ENCODE data around the gene RAI1. TPM values are rescaled to one million over a fixed set of nuclear protein-coding genes. Genes with fewer than 3 reads are reported as not detected.

The RAI1 gene
- total RNA-seq, 2 experiments from 2014 or later, result 16.7 TPM

DNA sequence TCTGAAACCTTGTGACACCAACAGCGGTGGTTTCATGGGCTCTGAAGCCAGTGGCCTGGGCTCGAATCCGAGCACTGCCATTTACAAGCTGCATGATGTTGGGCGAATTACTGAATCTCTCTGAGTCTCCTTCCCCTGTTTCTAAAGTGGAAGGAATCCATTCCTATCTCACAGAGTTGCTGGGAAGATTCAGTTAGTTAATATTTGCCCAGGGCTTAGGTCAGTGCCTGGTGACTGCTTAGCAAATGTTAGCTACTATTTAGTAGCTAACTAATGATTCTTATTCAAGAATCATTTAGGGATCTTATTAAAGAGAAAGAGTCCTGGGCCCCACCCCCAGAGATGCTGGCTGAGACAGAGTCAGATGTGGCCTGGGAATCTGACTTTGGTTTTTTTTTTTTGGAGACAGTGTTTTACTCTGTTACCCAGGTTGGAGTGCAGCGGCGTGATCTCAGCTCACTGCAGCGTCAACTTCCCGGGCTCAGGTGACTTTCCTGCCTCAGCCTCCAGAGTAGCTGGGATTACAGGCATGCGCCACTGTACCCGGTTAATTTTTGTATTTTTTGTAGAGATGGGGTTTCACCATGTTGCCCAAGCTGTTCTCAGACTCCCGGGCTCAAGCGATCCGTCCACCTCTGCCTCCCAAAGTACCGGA is 33.6 kb upstream of the RAI1 start:
- Mint-ChIP-seq H3K36me3 (ENCODE audit: low read depth) (no peaks in the 10 kb centered on the region), H3K4me3 (no peak overlapping the region), H3K27ac (no peak overlapping the region), H3K4me1 (no peaks in the 10 kb centered on the region), H3K9me3 (no peaks in the 10 kb centered on the region), H3K27me3 (no peaks in the 10 kb centered on the region)
- POLR2A ChIA-PET, result no interaction called here
- DNase-seq, result no peak
- CTCF ChIA-PET, result no interaction called here

DNA sequence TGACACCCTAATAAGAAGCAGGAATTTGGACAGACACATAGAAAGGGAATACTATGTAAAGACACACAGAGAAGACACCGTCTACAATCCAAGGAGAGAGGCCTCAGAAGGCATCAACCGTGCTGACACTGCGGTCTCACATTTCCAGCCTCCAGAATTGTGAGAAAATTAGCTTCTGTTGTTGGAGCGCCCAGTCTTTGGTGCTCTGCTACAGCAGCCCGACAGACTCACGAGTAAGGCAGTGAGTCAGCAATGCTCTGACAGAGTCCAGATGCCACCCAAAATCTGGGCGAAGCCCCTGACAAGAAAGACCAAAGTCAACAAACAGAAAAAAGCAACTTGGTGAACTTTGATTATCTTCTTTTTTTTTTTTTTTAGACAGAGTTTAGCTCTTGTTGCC is 32.5 kb upstream of the RAI1 start:
- Mint-ChIP-seq H3K9me3 (no peaks in the 10 kb centered on the region), H3K27me3 (no peaks in the 10 kb centered on the region), H3K27ac (no peak overlapping the region), H3K4me3 (no peak overlapping the region), H3K4me1 (no peaks in the 10 kb centered on the region), H3K36me3 (ENCODE audit: low read depth) (no peaks in the 10 kb centered on the region)
- DNase-seq, result no peak
- ChIA-PET POLR2A (no interaction called here), CTCF (no interaction called here)

GRCh38 chr17:17650959-17651358 is 30.3 kb upstream of the RAI1 start:
- ChIA-PET POLR2A (no interaction called here), CTCF (no interaction called here)
- DNase-seq, result no peak
- Mint-ChIP-seq H3K27ac (no peak overlapping the region), H3K36me3 (ENCODE audit: low read depth) (no peaks in the 10 kb centered on the region), H3K4me1 (no peaks in the 10 kb centered on the region), H3K4me3 (no peak overlapping the region), H3K27me3 (no peaks in the 10 kb centered on the region), H3K9me3 (no peaks in the 10 kb centered on the region)

GRCh38 chr17:17653343-17653742 is 27.9 kb upstream of the RAI1 start:
- Mint-ChIP-seq H3K36me3 (ENCODE audit: low read depth) (no peaks in the 10 kb centered on the region), H3K4me1 (no peaks in the 10 kb centered on the region), H3K4me3 (no peak overlapping the region), H3K9me3 (no peaks in the 10 kb centered on the region), H3K27me3 (peaks cover 2% of the 10 kb centered on the region), H3K27ac (no peak overlapping the region)
- ChIA-PET POLR2A (no interaction called here), CTCF (no interaction called here)
- DNase-seq, result no peak

DNA sequence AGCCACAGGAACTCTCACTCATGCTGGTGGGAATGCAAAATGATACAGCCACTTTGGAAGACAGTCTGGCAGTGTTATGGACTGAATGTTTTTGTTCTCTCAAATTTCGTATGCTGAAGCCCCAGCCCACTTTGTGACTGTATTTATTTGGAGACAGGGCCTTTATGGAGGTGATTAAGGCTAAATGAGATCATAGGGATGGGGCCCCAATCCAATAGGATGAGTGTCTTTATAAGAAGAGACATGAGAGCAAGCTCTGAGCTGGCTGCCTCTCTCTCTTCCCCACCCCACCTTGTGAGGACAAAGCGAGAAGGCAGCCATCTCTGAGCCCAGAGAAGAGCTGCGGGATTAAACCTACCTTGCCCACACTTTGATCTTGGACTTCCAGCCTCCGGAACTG is 21.9 kb upstream of the RAI1 start:
- Mint-ChIP-seq H3K9me3 (no peaks in the 10 kb centered on the region), H3K27me3 (peaks cover 4% of the 10 kb centered on the region), H3K4me3 (no peak overlapping the region), H3K36me3 (ENCODE audit: low read depth) (no peaks in the 10 kb centered on the region), H3K4me1 (peaks cover 15% of the 10 kb centered on the region), H3K27ac (no peak overlapping the region)
- DNase-seq, result no peak
- CTCF ChIA-PET, result interaction anchor here (1.6 kb wide), 1 partner anchor 18 kb away, joined by 3 read pairs; no protein-coding TSS in a partner anchor
- POLR2A ChIA-PET, result no interaction called here

DNA sequence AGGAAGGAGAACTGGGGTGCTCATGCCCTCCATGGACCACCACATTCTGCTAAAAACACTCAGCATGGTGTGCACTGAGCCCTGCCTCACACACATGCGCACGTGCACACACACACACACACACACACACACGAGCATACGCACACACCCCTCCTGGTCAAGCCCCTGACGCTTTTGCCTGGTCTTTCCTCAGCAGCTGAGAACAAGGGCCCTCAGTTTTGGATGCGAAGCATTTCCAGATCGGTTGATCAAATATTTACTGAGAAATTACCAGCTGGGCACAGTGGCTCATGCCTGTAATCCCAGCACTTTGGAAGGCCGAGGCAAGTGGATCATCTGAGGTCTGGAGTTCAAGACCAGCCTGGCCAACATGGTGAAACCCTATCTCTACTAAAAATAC is 20.1 kb upstream of the RAI1 start:
- no peak overlapping the region for H3K27ac Mint-ChIP-seq
- no peak overlapping the region for H3K4me3 Mint-ChIP-seq
- peaks cover 4% of the 10 kb centered on the region for H3K27me3 Mint-ChIP-seq
- H3K36me3 Mint-ChIP-seq (ENCODE audit: low read depth), result no peaks in the 10 kb centered on the region
- DNase-seq, result no peak
- H3K9me3 Mint-ChIP-seq, result no peaks in the 10 kb centered on the region
- peaks cover 15% of the 10 kb centered on the region for H3K4me1 Mint-ChIP-seq
- ChIA-PET CTCF (no interaction called here), POLR2A (no interaction called here)

DNA sequence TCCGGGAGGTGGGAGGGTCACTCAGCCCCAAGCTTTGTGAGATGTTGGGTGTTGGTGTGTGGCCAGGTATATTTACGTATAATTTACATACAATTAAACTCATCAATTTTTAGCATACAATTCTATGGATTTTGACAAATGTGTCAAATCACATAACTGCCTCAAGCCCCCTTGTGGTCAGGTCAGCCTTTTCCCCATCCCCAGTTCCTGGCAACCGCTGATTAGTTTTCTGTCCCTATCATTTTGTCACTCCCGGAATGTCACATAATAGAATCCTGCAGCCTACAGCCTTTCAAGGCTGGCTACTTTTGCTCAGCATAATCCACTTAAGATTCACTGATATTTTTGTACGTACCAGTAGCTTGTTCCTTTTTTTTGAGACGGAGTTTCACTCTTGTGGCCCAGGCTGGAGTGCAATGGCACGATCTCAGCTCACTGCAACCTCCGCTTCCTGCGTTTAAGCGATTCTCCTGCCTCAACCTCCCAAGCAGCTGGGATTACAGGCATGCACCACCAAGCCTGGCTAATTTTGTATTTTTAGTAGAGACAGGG is 19.3 kb upstream of the RAI1 start:
- no peak for DNase-seq
- H3K36me3 Mint-ChIP-seq (ENCODE audit: low read depth), result no peaks in the 10 kb centered on the region
- no peak overlapping the region for H3K4me3 Mint-ChIP-seq
- H3K9me3 Mint-ChIP-seq, result no peaks in the 10 kb centered on the region
- peaks cover 15% of the 10 kb centered on the region for H3K4me1 Mint-ChIP-seq
- POLR2A ChIA-PET, result no interaction called here
- H3K27me3 Mint-ChIP-seq, result peaks cover 6% of the 10 kb centered on the region
- H3K27ac Mint-ChIP-seq, result no peak overlapping the region
- CTCF ChIA-PET, result no interaction called here

GRCh38 chr17:17663160-17664063 is 17.8 kb upstream of the RAI1 start:
- POLR2A ChIA-PET, result interaction anchor here (1.2 kb wide), 1 partner anchor 11 kb away, joined by 3 read pairs; no protein-coding TSS in a partner anchor
- no peaks in the 10 kb centered on the region for H3K9me3 Mint-ChIP-seq
- H3K36me3 Mint-ChIP-seq (ENCODE audit: low read depth), result no peaks in the 10 kb centered on the region
- CTCF ChIA-PET, result interaction anchor here (0.6 kb wide), 1 partner anchor 51 kb away, joined by 3 read pairs; no protein-coding TSS in a partner anchor
- H3K27ac Mint-ChIP-seq, result no peak overlapping the region
- H3K27me3 Mint-ChIP-seq, result peaks cover 6% of the 10 kb centered on the region
- H3K4me1 Mint-ChIP-seq, result peaks cover 15% of the 10 kb centered on the region
- DNase-seq, result peak; percentile 77
- H3K4me3 Mint-ChIP-seq, result no peak overlapping the region

- no peaks in the 10 kb centered on the region for H3K9me3 Mint-ChIP-seq
- ChIA-PET POLR2A (interaction anchor here (1.2 kb wide), 2 partner anchors 10 to 15 kb away, joined by 3 to 4 read pairs; no protein-coding TSS in a partner anchor), CTCF (no interaction called here)
- no peaks in the 10 kb centered on the region for H3K36me3 Mint-ChIP-seq (ENCODE audit: low read depth)
- H3K27me3 Mint-ChIP-seq, result peaks cover 6% of the 10 kb centered on the region
- H3K27ac Mint-ChIP-seq, result no peak overlapping the region
- H3K4me1 Mint-ChIP-seq, result peaks cover 15% of the 10 kb centered on the region
- no peak for DNase-seq
- H3K4me3 Mint-ChIP-seq, result no peak overlapping the region
These were observed 17.2 kb upstream of the RAI1 start for GRCh38 chr17:17664064-17664452.

DNA sequence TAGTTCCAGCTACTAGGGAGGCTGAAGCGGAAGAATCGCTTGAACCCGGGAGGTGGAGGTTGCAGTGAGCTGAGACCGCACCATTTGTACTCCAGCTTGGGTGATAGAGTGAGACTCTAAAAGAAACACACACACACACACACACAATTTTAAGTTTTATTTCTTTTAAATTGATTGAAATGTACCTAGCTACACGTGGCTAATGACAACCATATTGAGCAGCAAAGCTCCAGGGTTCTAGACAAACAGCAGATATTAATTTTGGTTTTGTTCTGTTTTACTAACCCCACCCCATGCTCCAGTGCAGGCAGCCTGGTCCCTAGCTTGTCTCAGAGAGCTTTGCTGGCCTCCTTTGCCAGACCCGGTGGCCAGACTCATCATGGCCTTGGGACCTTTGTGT is 16.0 kb upstream of the RAI1 start:
- no peaks in the 10 kb centered on the region for H3K9me3 Mint-ChIP-seq
- peaks cover 6% of the 10 kb centered on the region for H3K27me3 Mint-ChIP-seq
- ChIA-PET CTCF (no interaction called here), POLR2A (interaction anchor here (1.2 kb wide), 1 partner anchor 14 kb away, joined by 4 read pairs; no protein-coding TSS in a partner anchor)
- no peak for DNase-seq
- no peak overlapping the region for H3K4me3 Mint-ChIP-seq
- no peak overlapping the region for H3K27ac Mint-ChIP-seq
- H3K4me1 Mint-ChIP-seq, result peaks cover 15% of the 10 kb centered on the region
- H3K36me3 Mint-ChIP-seq (ENCODE audit: low read depth), result no peaks in the 10 kb centered on the region

DNA sequence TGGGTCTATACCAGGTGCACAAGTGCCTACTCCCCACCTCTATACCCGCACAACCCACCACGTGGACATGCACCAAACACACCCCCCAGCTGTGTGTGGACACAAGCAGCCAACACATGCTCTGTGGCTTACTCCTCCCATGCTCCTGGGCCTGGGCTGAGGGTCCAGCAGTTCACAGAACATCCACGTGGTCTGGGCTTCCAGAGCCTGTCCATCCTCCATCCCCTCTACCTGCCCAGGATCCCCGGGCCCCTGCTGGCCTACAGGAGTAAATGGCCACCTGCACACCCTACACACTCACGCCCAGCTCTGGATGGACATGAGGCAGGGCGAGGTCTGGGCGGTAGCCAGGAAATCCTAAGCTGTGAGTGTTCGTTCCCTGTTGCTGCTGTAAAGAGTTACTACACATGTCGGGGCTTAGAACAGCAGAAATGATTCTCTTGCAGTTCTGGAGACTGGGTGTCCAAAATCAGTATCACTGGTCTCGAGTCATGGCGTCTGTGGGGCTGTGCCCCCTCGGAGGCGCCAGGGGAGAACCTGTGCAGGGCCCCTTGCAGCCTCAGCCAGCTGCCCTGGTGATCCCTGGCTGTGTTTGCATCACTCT is 15.0 kb upstream of the RAI1 start:
- DNase-seq, result no peak
- Mint-ChIP-seq H3K27me3 (peaks cover 6% of the 10 kb centered on the region), H3K4me3 (no peak overlapping the region), H3K4me1 (peaks cover 16% of the 10 kb centered on the region), H3K27ac (no peak overlapping the region), H3K9me3 (no peaks in the 10 kb centered on the region), H3K36me3 (ENCODE audit: low read depth) (no peaks in the 10 kb centered on the region)
- ChIA-PET CTCF (interaction anchor here (1.5 kb wide), 1 partner anchor 13 kb away, joined by 3 read pairs; no protein-coding TSS in a partner anchor), POLR2A (no interaction called here)

DNA sequence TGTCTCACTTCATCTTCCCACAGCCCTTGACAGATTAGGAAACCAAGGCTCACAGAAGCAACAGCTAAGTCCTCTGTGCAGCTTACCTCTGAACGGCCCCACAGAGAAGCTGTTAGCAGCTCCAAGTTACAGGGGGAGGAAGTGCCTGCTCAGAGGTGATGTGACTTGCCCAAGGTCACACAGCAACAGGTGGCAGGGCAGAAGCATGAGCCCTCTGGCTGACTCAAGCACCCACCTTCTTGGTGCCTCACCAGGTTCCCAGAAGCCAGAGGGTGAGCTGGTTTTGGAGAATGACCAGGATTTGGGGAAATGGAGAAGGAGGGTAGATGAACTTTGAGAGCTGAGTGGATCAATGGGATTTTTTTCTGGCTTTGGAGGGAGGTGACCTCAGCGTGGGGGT is 14.0 kb upstream of the RAI1 start:
- Mint-ChIP-seq H3K4me3 (no peak overlapping the region), H3K27ac (no peak overlapping the region), H3K9me3 (no peaks in the 10 kb centered on the region), H3K4me1 (peaks cover 23% of the 10 kb centered on the region), H3K36me3 (ENCODE audit: low read depth) (no peaks in the 10 kb centered on the region), H3K27me3 (peaks cover 6% of the 10 kb centered on the region)
- ChIA-PET POLR2A (no interaction called here), CTCF (interaction anchor here (1.5 kb wide), 1 partner anchor 12 kb away, joined by 3 read pairs; no protein-coding TSS in a partner anchor)
- DNase-seq, result no peak

- H3K4me3 Mint-ChIP-seq, result no peak overlapping the region
- ChIA-PET CTCF (interaction anchor here (1.5 kb wide), 1 partner anchor 11 kb away, joined by 3 read pairs; no protein-coding TSS in a partner anchor), POLR2A (no interaction called here)
These were observed 13.3 kb upstream of the RAI1 start for GRCh38 chr17:17667947-17668346.

More at GRCh38 chr17:17667947-17668346, 13.3 kb upstream of the RAI1 start:
- Mint-ChIP-seq H3K36me3 (ENCODE audit: low read depth) (no peaks in the 10 kb centered on the region), H3K9me3 (no peaks in the 10 kb centered on the region), H3K27ac (no peak overlapping the region), H3K4me1 (peaks cover 23% of the 10 kb centered on the region), H3K27me3 (peaks cover 6% of the 10 kb centered on the region)
- DNase-seq, result no peak
